SK-N-SH (cell line): ENCODE data around the gene RP2. TPM values are rescaled to one million over a fixed set of nuclear protein-coding genes. Genes with fewer than 3 reads are reported as not detected.

ENCODE experiments used
- CTCF ChIA-PET: fragments of 300-600, 350-600 bp; formaldehyde crosslinking; extraction: SDS; loops from one replicate; lab custom pipeline; 2021; lab: Yijun Ruan, JAX
- POLR2A ChIA-PET: fragments of 350-600 bp; sonication (Branson Sonifier 250); formaldehyde crosslinking; extraction: SDS; loops from one replicate; lab custom pipeline; 2020; ENCODE audit warnings: antibody characterized with exemption, inconsistent platforms; lab: Yijun Ruan, JAX
- DNase-seq: peaks from one replicate; pipeline ENCODE4 v3.0.0; 2012
- H2AFZ ChIP-seq: fragments of 200-600 bp; sonication (generic); 2 replicates; pipeline ENCODE4 v1.8.1; 2016; ENCODE audit warnings: antibody characterized with exemption, mild to moderate bottlenecking, low read depth
- H3F3A ChIP-seq: fragments of 200-600 bp; sonication (generic); replicated peaks from 2 replicates; pipeline ENCODE3; 2016; ENCODE audit warnings: antibody characterized with exemption, mild to moderate bottlenecking; ENCODE audit not compliant: insufficient read depth
- H3K27ac ChIP-seq, 2 experiments: fragments of 200-500 bp in 1 of 2; fragments of 200-600 bp in 1 of 2; sonication (Bioruptor generic) in 1 of 2; sonication (generic), shearing (Covaris generic) in 1 of 2; 2 replicates each; pipeline versions ENCODE4 v1.5.1 to v1.6.1; 2014 to 2016; ENCODE audit warnings: low read depth in 2 of 2, inconsistent platforms in 1 of 2, low read length in 1 of 2, mild to moderate bottlenecking in 1 of 2, mixed read lengths in 1 of 2
- H3K27me3 ChIP-seq: fragments of 200-600 bp; sonication (generic), shearing (Covaris generic); 2 replicates; pipeline ENCODE4 v1.6.1; 2016; ENCODE audit warnings: mixed run types; ENCODE audit not compliant: insufficient read depth
- H3K36me3 ChIP-seq, 2 experiments: fragments of 200-500 bp in 1 of 2; fragments of 200-600 bp in 1 of 2; sonication (Bioruptor generic) in 1 of 2; sonication (generic) in 1 of 2; replicated peaks in 1 of 2; 2 replicates each; pipeline versions ENCODE3 to v1.5.1; 2014 to 2016; ENCODE audit warnings: low read length in 1 of 2, mild to moderate bottlenecking in 1 of 2; ENCODE audit not compliant: insufficient read depth in 2 of 2, control insufficient read depth in 1 of 2
- H3K4me1 ChIP-seq, 2 experiments: fragments of 200-500 bp in 1 of 2; fragments of 200-600 bp in 1 of 2; sonication (Bioruptor generic) in 1 of 2; sonication (generic), shearing (Covaris generic) in 1 of 2; 2 replicates each; pipeline versions ENCODE4 v1.5.1 to v1.6.1; 2014 to 2016; ENCODE audit warnings: low read depth in 1 of 2, low read length in 1 of 2, mixed run types in 1 of 2; ENCODE audit not compliant: insufficient read depth in 2 of 2, control insufficient read depth in 1 of 2
- H3K4me2 ChIP-seq: fragments of 200-600 bp; sonication (generic), shearing (Covaris generic); 2 replicates; pipeline ENCODE4 v1.6.1; 2017; ENCODE audit warnings: mixed run types
- H3K4me3 ChIP-seq, 2 experiments: fragments of 200-500 bp in 1 of 2; fragments of 200-600 bp in 1 of 2; sonication (Bioruptor generic) in 1 of 2; sonication (generic), shearing (Covaris generic) in 1 of 2; 2 replicates each; pipeline versions ENCODE4 v1.5.1 to v1.8.1; 2014 to 2016; ENCODE audit warnings: low read depth in 2 of 2, inconsistent platforms in 1 of 2, low read length in 1 of 2, mild to moderate bottlenecking in 1 of 2, mixed read lengths in 1 of 2, moderate library complexity in 1 of 2
- H3K79me2 ChIP-seq: fragments of 200-600 bp; sonication (generic); 2 replicates; pipeline ENCODE4 v1.8.1; 2017; ENCODE audit warnings: mild to moderate bottlenecking; ENCODE audit not compliant: insufficient read depth
- H3K9ac ChIP-seq: fragments of 200-600 bp; sonication (generic); 2 replicates; pipeline ENCODE4 v1.6.1; 2017; ENCODE audit warnings: mixed run types
- H3K9me2 ChIP-seq: fragments of 200-600 bp; sonication (generic); 2 replicates; pipeline ENCODE4 v1.6.1; 2017; ENCODE audit warnings: mixed run types
- H3K9me3 ChIP-seq: fragments of 200-600 bp; sonication (generic); 2 replicates; pipeline ENCODE4 v1.6.1; 2017; ENCODE audit warnings: mixed run types, mild to moderate bottlenecking, moderate library complexity
- H4K20me1 ChIP-seq: fragments of 200-600 bp; sonication (generic); 2 replicates; pipeline ENCODE4 v1.6.1; 2017; ENCODE audit warnings: mild to moderate bottlenecking, mixed run types; ENCODE audit not compliant: insufficient read depth
- EZH2phosphoT487 ChIP-seq: fragments of 200-600 bp; sonication (generic); IDR thresholded peaks from 2 replicates; pipeline ENCODE4 v1.6.1; 2017; ENCODE audit warnings: low read depth, mixed run types, mild to moderate bottlenecking, antibody characterized with exemption, moderate library complexity, borderline replicate concordance
- FOXJ3 ChIP-seq: sonication (generic); formaldehyde crosslinking; IDR thresholded peaks from 2 replicates; pipeline ENCODE4 v1.5.1; 2020; ENCODE audit warnings: mild to moderate bottlenecking, missing genetic modification reagents
- GATA2 ChIP-seq: sonication (generic); formaldehyde crosslinking; IDR thresholded peaks from 2 replicates; pipeline ENCODE4 v1.5.0; 2020; ENCODE audit warnings: mild to moderate bottlenecking, missing genetic modification reagents
- MXI1 ChIP-seq: IDR thresholded peaks from 2 replicates; pipeline ENCODE4 v1.6.1; 2012; ENCODE audit warnings: mild to moderate bottlenecking, low read depth, low read length, improper control_type of control experiment
- SIN3A ChIP-seq: IDR thresholded peaks from 2 replicates; pipeline ENCODE4 v1.6.1; 2012; ENCODE audit warnings: low read depth, mild to moderate bottlenecking, low read length, moderate library complexity, borderline replicate concordance
- TCF12 ChIP-seq: IDR thresholded peaks from 2 replicates; pipeline ENCODE4 v1.4.0; 2012
- TEAD4 ChIP-seq: IDR thresholded peaks from 2 replicates; pipeline ENCODE4 v1.4.0; 2012; ENCODE audit warnings: mild to moderate bottlenecking, borderline replicate concordance; ENCODE audit not compliant: insufficient read depth
- USF1 ChIP-seq: IDR thresholded peaks from 2 replicates; pipeline ENCODE4 v1.4.0; 2012; ENCODE audit warnings: low read depth, borderline replicate concordance
- YY1 ChIP-seq: IDR thresholded peaks from 2 replicates; pipeline ENCODE4 v1.4.0; 2012; ENCODE audit warnings: low read depth, mild to moderate bottlenecking
- WGBS: methylation state at CpG from one replicate; pipeline ENCODE4 v1.1.6; 2017; ENCODE audit warnings: low lambda C conversion rate; 5-methylcytosine and 5-hydroxymethylcytosine counted together
- polyA plus RNA-seq, 3 experiments: library from polyadenylated mRNA; depleted of rRNA; stranded (reverse); fragments of >200 nt; gene quantifications; 2 replicates each; pipeline ENCODE4 v1.2.3, GENCODE V29; 2012
- TF ChIP-seq, protein P1 (sequence below): IDR thresholded peaks from 2 replicates; pipeline ENCODE4 v1.6.1; 2012; ENCODE audit warnings: mild to moderate bottlenecking, low read depth, low read length, moderate library complexity

Gene RP2
- polyA plus RNA-seq, 1 of the 3 experiments (the other 2 are of a cell fraction) = 4.5 TPM

DNA sequence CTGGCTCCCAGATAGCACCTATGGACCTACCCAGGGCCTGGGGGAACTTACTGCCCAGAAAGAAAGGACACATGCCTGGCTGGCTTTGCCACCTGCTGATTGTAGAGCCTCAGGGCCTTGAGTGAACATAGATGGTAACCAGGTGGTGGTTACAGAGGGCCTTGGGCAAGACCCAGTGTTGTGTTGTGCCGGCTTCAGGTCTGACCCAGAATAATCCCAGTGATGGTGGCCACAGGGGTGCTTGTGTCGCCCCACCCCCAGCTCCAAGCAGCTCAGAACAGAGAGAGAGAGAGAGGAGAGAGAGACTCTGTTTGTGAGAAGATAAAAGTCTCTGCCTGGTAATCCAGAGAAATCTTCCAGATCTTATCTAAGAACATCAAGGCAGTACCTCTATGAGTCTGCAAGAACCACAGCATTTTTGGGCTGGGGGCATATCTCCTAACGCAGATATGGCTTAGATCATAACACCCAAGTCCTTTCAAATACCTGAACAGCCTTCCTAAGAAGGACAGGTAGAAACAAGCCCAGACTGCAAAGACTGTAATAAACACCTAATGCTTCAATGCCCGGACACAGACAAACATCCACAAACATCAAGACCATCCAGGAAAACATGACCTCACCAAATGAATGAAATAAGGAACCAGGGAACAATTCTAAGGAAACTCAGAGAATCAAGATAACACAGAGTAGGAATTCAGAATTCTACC, 16.3 kb upstream of the RP2 start (continued):
- TF ChIP-seq, protein P1, sequence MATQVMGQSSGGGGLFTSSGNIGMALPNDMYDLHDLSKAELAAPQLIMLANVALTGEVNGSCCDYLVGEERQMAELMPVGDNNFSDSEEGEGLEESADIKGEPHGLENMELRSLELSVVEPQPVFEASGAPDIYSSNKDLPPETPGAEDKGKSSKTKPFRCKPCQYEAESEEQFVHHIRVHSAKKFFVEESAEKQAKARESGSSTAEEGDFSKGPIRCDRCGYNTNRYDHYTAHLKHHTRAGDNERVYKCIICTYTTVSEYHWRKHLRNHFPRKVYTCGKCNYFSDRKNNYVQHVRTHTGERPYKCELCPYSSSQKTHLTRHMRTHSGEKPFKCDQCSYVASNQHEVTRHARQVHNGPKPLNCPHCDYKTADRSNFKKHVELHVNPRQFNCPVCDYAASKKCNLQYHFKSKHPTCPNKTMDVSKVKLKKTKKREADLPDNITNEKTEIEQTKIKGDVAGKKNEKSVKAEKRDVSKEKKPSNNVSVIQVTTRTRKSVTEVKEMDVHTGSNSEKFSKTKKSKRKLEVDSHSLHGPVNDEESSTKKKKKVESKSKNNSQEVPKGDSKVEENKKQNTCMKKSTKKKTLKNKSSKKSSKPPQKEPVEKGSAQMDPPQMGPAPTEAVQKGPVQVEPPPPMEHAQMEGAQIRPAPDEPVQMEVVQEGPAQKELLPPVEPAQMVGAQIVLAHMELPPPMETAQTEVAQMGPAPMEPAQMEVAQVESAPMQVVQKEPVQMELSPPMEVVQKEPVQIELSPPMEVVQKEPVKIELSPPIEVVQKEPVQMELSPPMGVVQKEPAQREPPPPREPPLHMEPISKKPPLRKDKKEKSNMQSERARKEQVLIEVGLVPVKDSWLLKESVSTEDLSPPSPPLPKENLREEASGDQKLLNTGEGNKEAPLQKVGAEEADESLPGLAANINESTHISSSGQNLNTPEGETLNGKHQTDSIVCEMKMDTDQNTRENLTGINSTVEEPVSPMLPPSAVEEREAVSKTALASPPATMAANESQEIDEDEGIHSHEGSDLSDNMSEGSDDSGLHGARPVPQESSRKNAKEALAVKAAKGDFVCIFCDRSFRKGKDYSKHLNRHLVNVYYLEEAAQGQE = no peak
- TF ChIP-seq FOXJ3 (no peak), TEAD4 (no peak), SIN3A (no peak), TCF12 (no peak), EZH2phosphoT487 (no peak), GATA2 (no peak), MXI1 (no peak)

DNA sequence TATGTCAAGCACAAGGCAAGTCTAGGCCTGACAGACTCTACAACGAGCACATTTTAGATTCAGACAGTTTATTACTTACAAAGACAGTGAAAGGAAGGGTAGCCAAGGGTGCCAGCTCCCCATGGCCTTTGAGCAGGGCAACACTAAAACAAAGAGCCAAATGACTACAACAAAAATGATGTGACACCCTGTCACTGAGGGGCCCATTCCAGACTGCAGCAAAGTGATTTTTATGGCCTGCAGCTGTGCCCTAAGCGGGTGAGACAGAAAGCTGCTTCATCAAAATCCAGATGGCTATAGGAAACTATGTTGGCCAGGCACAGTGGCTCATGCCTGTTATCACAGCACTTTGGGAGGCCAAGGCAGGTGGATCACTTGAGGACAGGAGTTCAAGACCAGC, 13.4 kb upstream of the RP2 start:
- Histone ChIP-seq H3K4me1 (no peaks in the 10 kb centered on the region), H3K4me2 (no peak overlapping the region), H2AFZ (no peak overlapping the region), H3K79me2 (no peaks in the 10 kb centered on the region), H3K27ac (no peak overlapping the region), H3K9me2 (no peaks in the 10 kb centered on the region), H3K36me3 (no peaks in the 10 kb centered on the region), H3K27me3 (no peaks in the 10 kb centered on the region; the same call in 1 of the 2 replicates), H3K9me3 (no peaks in the 10 kb centered on the region), H3K9ac (no peak overlapping the region), H3K4me3 (no peak overlapping the region), H3F3A (no peaks in the 10 kb centered on the region), H4K20me1 (no peaks in the 10 kb centered on the region)
- no peak for DNase-seq
- no peak for TF ChIP-seq GATA2
- no peak for TF ChIP-seq FOXJ3
- no peak for TF ChIP-seq EZH2phosphoT487
- no peak for TF ChIP-seq TCF12
- no peak for TF ChIP-seq YY1
- TF ChIP-seq MXI1 = no peak
- no peak for TF ChIP-seq USF1
- ChIA-PET CTCF (no interaction called here), POLR2A (no interaction called here)
- WGBS = 51% methylated on average over 2 of the region's 2 CpGs
